ENCODE results near the gene ZCWPW1. TPM values are rescaled to one million over a fixed set of nuclear protein-coding genes. Genes with fewer than 3 reads are reported as not detected.
"Not testable (repeated sequence)": the region's sequence is repeated elsewhere in the genome, so short reads cannot be mapped to it uniquely, and the experiment has no call there.

ZCWPW1 gene
- total RNA-seq, 1 experiment from 2014 or later: 5.2 TPM

GRCh38 chr7:100400656-100401055 is 27.8 kb downstream of the ZCWPW1 start:
- DNase-seq (ENCODE audit: low read depth): no peak

DNA sequence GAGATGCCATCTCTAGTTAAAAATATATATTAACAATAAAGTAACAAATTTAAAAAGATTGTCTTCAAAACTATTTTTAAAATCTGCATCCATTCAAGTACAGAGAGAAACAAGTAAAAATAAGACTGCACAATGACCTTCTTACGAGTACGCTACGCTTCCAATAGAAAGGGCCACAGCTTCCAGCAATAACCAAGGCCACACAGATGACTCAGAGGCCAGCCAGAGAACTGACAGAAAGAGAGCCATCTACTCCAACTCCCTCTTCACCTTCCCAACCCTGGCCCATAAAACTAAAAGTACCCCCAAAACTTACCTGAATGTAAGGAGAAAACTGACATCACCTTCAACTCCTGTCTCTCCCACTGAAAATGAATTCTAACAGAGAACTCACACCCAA is 28.5 kb downstream of the ZCWPW1 start:
- DNase-seq (ENCODE audit: low read depth): no peak

DNA sequence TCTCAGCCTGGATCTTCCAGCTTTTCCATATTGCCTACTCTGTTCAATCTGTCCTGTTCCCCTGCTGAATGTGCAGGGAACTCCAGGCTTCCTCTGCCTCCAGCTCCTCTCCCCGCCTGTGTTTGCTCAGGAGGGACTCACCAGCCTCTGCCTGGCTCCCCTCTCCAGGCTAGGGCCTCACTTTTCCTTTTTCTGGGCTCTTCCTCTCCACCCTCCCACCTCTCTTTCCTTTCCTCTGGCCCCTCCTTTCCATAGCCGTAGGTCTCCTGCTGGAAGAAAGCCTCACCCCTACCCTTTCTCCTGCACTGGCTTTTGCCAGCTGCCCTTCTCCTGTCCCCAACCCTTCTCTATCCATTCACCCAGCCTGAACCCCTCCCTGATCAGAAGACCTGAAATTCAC is 30.3 kb downstream of the ZCWPW1 start:
- DNase-seq (ENCODE audit: low read depth): no peak

- no peak for DNase-seq (ENCODE audit: low read depth)
These were observed 31.0 kb downstream of the ZCWPW1 start for GRCh38 chr7:100397315-100398081.

DNA sequence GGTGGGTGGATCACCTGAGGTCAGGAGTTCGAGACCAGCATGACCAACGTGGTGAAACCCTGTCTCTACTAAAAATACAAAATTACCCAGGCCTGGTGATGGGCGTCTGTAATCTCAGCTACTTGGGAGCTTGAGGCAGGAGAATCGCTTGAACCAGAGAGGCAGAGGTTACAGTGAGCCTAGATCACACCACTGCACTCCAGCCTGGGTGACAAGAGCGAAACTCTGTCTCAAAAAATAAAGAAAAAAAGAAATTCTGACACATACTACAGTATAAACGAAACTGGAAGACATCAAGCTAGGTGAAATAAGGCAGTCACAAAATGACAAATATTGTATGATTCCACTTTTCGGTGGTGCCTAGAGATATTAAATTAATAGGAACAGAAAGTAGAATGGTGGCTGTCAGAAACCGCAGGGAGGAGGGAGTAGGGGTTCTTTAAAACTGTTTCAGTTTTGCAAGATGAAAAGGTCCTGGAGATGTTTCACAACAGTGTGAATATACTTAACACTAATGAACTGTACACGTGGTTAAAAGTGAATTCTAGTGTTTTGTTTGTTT is 32.0 kb downstream of the ZCWPW1 start:
- no peak for DNase-seq (ENCODE audit: low read depth)

DNA sequence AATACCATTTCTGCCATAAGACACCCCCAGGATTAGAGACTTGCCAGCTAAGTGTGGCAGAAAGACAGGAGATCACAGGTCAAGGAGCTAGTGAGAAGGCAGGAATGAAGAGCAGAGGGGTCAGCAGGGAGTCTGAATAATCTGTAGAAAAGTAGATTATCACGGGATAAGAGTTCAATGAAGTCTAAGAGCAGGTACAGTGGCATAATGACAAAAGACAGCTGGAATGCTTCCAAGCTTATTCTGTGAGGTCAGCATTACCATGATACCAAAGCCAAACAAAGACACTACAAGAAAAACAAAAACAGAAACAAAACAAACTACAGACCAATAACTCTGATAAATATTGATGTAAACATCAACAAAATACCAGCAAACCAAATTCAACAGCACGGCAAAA is 34.4 kb downstream of the ZCWPW1 start:
- DNase-seq (ENCODE audit: low read depth): no peak

GRCh38 chr7:100393233-100393905 is 35.1 kb downstream of the ZCWPW1 start:
- no peak for DNase-seq (ENCODE audit: low read depth)

DNA sequence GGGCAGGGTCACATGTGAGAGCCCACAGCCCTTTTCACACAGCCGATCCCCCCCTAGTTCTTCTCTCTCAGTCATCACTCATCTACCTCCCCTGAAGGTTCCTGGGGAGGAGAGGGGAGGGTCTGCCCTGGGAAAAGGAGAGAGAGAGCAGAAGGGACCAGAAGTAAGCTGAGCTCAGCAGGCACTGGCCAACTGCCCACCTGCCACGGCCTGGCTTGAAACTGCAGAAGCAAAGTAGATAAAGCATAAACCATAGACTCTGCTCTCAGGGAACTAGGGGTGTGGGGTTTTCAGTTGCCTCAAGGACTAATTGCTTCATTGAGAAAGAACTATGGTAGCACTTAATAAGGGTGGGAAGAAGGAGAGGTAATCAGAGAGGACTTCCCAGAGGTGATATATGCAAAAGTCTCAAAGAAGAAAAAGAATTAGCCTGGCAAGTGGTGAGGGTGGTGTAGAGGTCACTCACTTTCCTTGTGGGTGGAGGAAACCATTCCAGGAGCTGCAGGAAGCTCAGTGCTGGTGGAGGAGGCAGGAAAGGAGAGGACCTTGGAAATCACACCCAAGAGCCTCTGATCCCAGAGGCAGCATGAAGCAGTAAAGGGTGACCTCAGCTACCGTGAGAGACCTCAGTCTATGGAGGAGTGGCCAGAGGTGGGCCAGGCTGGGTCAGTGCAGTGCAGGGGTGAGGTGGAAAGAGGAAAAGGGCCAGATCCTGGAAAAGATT is 38.1 kb downstream of the ZCWPW1 start:
- no peak for DNase-seq (ENCODE audit: low read depth)

GRCh38 chr7:100389437-100390088 is 38.9 kb downstream of the ZCWPW1 start:
- no peak for DNase-seq (ENCODE audit: low read depth)

DNA sequence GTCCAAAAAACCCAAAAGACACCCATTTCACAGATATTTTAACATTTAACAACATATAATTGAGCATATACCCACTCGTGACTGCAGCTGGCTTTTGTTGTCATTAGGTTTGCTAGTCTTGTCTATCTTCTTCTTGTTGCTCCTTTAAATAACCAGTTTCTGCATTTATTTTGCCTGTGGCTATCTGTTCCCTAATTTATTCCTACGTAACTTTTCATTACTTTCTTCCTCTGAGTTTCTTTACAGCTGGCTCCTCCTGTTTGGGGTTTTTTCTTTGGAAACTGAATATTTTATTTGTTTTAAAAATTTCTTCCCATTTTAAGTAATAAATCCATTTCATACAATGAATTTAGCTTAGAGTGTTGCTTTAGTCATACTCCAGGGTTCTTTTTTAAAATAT is 40.8 kb downstream of the ZCWPW1 start:
- DNase-seq (ENCODE audit: low read depth): no peak

GRCh38 chr7:100386940-100387339 is 41.6 kb downstream of the ZCWPW1 start:
- no peak for DNase-seq (ENCODE audit: low read depth)

DNA sequence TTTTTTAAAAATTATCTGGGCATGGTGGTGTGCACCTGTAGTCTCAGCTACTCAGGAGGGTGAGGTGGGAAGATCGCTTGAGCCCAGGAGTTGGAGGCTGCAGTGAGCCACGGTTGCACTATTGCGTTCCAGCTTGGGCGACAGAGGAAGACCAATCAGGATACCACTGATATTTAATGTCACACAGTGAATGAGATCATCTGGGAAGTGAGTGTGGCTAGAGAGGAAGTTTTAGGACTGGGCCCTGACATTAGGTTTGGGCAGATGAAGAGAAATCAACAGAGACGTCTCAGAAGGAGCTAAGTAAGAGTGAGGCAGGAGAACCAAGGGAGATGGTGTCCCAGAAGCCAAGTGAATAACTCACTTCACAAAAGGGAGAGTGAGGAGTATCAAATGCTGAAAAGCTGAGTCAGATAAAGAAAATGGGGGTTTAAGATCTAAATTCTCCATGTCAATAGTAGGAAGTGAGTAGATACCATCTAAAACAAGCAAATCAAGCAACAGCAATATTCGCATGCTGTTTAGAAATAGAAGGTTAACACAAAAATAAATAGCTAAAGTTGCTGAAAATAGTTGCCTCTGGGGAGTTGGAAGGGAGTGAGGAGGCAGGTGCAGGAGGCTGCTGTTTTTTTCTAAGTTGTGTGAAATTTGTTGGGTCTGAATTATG is 43.7 kb downstream of the ZCWPW1 start:
- DNase-seq (ENCODE audit: low read depth): no peak

DNA sequence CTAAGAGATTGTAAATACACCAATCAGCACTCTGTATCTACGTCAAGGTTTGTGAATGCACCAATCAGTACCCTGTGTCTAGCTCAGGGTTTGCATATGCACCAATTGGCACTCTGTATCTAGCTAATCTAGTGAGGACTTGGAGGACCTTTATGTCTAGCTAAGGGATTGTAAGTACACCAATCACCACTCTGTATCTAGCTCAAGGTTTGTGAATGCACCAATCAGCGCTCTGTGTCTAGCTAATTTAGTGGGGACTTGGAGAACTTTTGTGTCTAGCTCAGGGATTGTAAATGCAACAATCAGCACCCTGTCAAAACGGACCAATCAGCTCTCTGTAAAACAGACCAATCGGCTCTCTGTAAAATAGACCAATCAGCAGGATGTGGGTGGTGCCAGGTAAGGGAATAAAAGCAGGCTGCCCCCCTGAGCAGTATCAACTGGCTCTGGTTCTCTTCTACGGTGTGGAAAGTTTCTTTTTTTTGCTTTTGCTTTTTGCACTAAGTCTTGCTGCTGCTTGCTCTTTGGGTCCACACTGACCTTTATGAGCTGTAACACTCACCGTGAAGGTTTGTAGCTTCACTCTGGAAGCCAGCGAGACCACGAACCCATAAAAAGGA is 46.2 kb downstream of the ZCWPW1 start:
- not testable (repeated sequence) for DNase-seq (ENCODE audit: low read depth)

- not testable (repeated sequence) for DNase-seq (ENCODE audit: low read depth)
These were observed 46.8 kb downstream of the ZCWPW1 start for GRCh38 chr7:100381531-100382233.

DNA sequence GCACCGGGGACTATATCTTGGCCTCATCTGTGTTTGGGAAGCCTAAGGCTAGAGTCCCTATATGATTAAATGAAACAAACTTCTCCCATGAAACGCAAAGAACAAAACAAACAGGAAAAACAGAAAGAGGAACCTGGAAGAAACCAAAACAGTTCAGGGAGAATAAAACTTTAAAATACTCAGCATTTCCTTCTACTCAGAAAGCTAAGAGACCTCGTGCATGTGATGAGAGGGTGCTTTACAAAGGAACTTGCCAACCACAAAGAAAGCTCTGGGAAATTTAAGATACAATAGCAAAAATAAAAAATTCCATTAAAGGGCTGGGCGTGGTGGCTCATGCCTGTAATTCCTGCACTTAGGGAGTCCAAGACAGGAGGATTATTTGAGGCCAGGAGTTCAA is 48.3 kb downstream of the ZCWPW1 start:
- no peak for DNase-seq (ENCODE audit: low read depth)

- no peak for DNase-seq (ENCODE audit: low read depth)
These were observed 50.3 kb downstream of the ZCWPW1 start for GRCh38 chr7:100378114-100378755.

DNA sequence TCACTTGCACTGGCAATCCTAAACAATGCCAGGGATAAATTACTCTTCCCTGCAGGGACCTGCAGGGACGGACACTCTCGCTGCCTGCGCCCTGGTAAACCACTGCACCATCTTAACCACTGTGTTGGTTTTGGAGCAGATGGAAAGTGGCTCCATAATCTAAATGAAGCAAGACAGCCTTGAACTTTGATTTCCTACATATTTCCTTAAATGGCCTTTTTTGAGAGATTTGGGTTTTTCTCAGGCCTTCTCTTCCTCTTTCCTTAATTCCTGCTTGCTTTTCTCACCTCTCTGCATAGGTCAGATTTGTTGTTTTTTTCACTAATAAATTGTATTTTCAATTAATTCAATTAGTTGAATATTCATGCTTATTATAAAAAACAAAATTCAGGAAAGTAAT is 52.4 kb downstream of the ZCWPW1 start:
- no peak for DNase-seq (ENCODE audit: low read depth)

- DNase-seq (ENCODE audit: low read depth): no peak
These were observed 53.9 kb downstream of the ZCWPW1 start for GRCh38 chr7:100374601-100375000.

DNA sequence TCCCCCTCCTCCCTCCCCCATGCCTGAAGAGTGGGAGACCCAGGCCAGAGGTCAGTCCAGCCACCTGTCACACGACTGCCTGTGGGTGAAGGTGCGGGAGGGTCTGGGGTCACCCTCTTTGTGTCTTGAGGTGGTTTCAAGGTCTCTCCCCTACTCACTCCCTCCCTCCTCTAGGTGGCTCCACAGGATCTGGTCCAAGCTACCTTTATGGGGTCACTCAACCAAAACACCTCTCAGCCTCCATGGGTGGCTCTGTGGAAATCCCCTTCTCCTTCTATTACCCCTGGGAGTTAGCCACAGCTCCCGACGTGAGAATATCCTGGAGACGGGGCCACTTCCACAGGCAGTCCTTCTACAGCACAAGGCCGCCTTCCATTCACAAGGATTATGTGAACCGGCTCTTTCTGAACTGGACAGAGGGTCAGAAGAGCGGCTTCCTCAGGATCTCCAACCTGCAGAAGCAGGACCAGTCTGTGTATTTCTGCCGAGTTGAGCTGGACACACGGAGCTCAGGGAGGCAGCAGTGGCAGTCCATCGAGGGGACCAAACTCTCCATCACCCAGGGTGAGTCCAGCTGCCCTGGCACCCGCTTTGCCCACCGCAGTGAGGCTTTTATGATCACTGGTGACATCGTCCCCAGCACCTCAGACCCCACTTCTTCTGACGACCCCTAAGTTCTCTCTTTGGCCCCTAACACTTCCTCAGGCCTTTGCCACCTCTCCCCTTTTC is 54.5 kb downstream of the ZCWPW1 start:
- DNase-seq (ENCODE audit: low read depth): not testable (repeated sequence)

All from M059J (cell line).